Activated CD4-positive, alpha-beta T cell treated with anti-CD3 and anti-CD28 coated beads, Interleukin-2, amount 10 ng/mL, durations not matched to agents 7 days and 5 days (primary cell): ENCODE measurements around the gene ECE1. TPM values are rescaled to one million over a fixed set of nuclear protein-coding genes. Genes with fewer than 3 reads are reported as not detected.

Experiments
- CTCF ChIA-PET: fragments of 350-600 bp; sonication (Branson Sonifier 250); formaldehyde crosslinking; loops from one replicate; lab custom pipeline; 2021; ENCODE audit warnings: antibody characterized with exemption; lab: Charles Lee
- POLR2A ChIA-PET: fragments of 350-600 bp; sonication (Branson Sonifier 250); formaldehyde crosslinking; loops from one replicate; lab custom pipeline; 2021; ENCODE audit warnings: antibody characterized with exemption; lab: Charles Lee
- DNase-seq: peaks from one replicate; pipeline ENCODE4 v3.0.0-alpha.2; 2020
- H3K27ac Mint-ChIP-seq: one replicate; pipeline ENCODE4 v1.8.0; 2021; ENCODE audit warnings: mild to moderate bottlenecking, moderate library complexity, mixed read lengths
- H3K27me3 Mint-ChIP-seq: one replicate; pipeline ENCODE4 v1.8.0; 2021; ENCODE audit warnings: mixed read lengths
- H3K36me3 Mint-ChIP-seq: one replicate; pipeline ENCODE4 v1.8.0; 2021; ENCODE audit warnings: low read depth, mixed read lengths
- H3K4me1 Mint-ChIP-seq: one replicate; pipeline ENCODE4 v1.8.0; 2021; ENCODE audit warnings: mixed read lengths
- H3K4me3 Mint-ChIP-seq: one replicate; pipeline ENCODE4 v1.8.0; 2021; ENCODE audit warnings: mild to moderate bottlenecking, moderate library complexity, mixed read lengths
- H3K9me3 Mint-ChIP-seq: one replicate; pipeline ENCODE4 v1.8.0; 2021; ENCODE audit warnings: mixed read lengths
- total RNA-seq, 2 experiments: library from RNA; stranded (reverse); gene quantifications; one replicate each; pipeline ENCODE4 v1.2.3, GENCODE V29; 2021

The ECE1 gene
- total RNA-seq, 2 experiments from 2014 or later, result 101 to 107 TPM

DNA sequence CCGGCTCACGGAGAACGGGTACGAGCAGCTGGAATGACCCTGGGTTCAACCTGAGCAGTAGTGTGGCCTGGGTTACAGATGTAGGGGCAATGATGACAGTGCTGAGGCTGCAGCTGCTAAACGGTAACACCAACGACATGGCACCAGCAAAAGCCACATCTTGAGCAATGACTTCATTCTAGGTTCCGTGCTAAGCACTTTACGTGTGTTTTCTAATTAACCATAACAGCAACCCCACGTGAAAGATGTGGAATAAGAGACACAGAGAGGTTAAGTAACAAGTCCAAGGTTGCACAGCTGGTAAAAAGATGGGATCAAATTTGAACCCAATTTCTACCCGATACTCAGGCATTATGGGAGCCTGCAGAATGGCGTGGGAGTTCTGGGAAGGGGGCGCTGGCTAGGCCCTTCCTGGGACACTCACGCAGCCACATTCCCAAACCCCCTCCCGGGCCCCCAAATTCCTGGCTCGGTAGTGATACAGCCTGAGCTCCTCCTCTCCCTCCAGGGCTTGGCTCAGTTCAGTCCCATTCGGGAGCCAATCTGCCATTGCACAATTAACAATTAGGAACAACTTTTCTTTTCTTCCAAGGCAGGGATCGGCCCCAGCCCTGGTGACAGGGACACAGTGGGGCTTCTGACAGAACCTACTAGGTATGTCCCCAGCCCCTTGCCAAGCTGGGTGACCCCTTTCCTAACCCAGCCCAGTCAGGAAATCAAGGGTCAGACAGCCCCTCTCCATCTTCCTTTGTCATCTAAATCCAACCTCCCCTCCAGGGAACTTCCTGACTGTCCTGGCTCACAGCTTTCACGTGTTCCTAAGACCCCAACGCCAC, 23.8 kb upstream of the ECE1 start:
- Mint-ChIP-seq H3K27me3 (no peaks in the 10 kb centered on the region), H3K36me3 (peaks cover 18% of the 10 kb centered on the region), H3K27ac (no peak overlapping the region), H3K4me3 (no peak overlapping the region), H3K9me3 (peaks cover 4% of the 10 kb centered on the region), H3K4me1 (peaks cover 41% of the 10 kb centered on the region)
- ChIA-PET POLR2A (no interaction called here), CTCF (interaction anchor here (1.1 to 2.0 kb wide), 5 partner anchors 10 to 52 kb away, joined by 3 to 8 read pairs (median 4); no protein-coding TSS in a partner anchor)
- no peak for DNase-seq

DNA sequence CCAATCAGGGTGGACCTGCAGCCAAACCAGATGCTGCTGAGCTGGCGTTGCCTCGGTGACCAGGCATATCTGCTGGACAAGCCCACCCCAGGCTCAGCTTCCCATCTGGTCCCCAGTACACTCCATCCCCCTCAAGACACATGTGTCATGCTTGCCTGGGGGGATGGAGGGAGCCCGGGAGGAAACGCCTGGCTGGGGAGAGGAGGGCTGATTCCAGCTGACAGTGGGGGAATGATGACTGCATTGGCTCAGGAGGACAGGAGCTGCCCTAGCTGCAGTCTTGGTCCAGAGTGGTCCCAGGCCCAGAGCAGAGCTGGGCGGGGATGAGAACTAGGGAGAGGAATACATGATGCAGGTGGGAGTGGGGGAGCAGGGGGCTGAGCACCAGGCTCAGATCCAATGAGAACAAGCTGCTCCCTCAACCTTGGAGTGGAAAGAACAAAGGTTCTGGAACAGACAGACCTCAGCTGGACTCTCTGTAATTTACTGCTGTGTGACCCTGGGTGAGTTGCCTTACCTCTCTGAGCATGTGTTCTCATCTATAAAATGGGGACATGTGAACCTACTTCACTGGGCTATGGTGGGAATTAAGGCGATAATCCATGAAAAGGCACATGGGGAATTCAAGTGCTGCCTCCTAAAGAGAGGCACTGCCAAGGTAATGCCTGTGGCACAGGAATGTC, 23.1 kb upstream of the ECE1 start:
- CTCF ChIA-PET, result interaction anchor here (0.5 to 2.0 kb wide), 6 partner anchors 11 to 122 kb away, joined by 3 to 8 read pairs (median 4); no protein-coding TSS in a partner anchor
- POLR2A ChIA-PET, result no interaction called here
- Mint-ChIP-seq H3K27ac (no peak overlapping the region), H3K36me3 (peaks cover 18% of the 10 kb centered on the region), H3K4me3 (no peak overlapping the region), H3K9me3 (peaks cover 4% of the 10 kb centered on the region), H3K4me1 (peaks cover 46% of the 10 kb centered on the region), H3K27me3 (no peaks in the 10 kb centered on the region)
- no peak for DNase-seq

DNA sequence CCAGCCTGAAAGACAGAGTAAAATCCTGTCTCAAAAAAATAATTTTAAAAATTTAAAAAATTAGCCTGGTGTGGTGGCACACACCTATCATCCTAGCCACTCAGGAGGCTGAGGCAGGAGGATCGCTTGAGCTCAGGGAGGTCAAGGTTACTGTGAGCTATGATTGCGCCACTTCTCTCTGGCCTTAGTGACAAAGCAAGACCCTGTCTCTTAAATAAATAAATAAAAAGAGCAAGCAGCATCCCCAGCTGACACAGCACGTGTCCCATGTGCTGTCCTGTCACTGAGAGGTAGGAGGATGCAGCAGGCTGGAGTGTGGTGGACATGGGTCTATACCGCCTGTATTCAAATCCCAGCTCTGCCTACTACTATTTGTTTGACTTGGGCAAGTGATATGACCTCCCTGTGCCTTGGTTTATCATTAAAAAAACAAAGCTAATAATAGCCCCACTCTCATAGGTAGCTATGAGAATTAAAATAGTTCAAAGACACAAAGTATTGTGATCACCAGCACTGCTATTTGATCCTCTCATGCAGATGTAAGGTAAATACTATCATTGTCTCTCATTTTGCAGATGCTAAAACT, 22.2 kb upstream of the ECE1 start:
- H3K9me3 Mint-ChIP-seq, result peaks cover 4% of the 10 kb centered on the region
- ChIA-PET CTCF (interaction anchor here (0.5 to 2.0 kb wide), 8 partner anchors 11 to 1102 kb away, joined by 3 to 8 read pairs (median 3); no protein-coding TSS in a partner anchor), POLR2A (interaction anchor here (0.7 kb wide), 2 partner anchors 12 to 1030 kb away, joined by 3 to 4 read pairs; no protein-coding TSS in a partner anchor)
- peaks cover 16% of the 10 kb centered on the region for H3K36me3 Mint-ChIP-seq
- H3K4me3 Mint-ChIP-seq, result no peak overlapping the region
- no peak for DNase-seq
- no peak overlapping the region for H3K27ac Mint-ChIP-seq
- peaks cover 52% of the 10 kb centered on the region for H3K4me1 Mint-ChIP-seq
- H3K27me3 Mint-ChIP-seq, result no peaks in the 10 kb centered on the region

DNA sequence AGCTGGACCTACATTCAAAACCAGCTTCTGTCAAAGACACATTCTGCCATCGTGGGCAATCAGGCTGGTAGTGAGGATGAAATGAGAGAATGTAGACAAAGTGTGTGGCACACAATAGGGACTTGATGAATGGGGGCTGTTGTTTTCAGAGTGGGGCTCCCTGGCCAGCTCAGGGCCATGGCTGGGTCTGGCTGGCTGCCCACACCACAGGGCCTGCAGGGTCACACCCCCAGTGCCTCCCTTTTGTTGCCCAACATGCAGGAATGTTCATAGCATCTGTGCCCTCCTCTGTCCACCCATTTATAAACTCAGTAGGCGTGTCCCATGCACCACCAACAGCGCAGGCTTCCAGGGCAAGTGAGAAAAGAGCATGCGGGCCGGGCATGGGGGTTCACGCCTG, 20.8 kb upstream of the ECE1 start:
- Mint-ChIP-seq H3K36me3 (peaks cover 11% of the 10 kb centered on the region), H3K27me3 (no peaks in the 10 kb centered on the region), H3K4me3 (no peak overlapping the region), H3K4me1 (peaks cover 54% of the 10 kb centered on the region), H3K9me3 (peaks cover 4% of the 10 kb centered on the region), H3K27ac (no peak overlapping the region)
- ChIA-PET POLR2A (no interaction called here), CTCF (interaction anchor here (0.6 to 1.5 kb wide), 4 partner anchors 10 to 20 kb away, joined by 4 to 5 read pairs (median 4); no protein-coding TSS in a partner anchor)
- no peak for DNase-seq

DNA sequence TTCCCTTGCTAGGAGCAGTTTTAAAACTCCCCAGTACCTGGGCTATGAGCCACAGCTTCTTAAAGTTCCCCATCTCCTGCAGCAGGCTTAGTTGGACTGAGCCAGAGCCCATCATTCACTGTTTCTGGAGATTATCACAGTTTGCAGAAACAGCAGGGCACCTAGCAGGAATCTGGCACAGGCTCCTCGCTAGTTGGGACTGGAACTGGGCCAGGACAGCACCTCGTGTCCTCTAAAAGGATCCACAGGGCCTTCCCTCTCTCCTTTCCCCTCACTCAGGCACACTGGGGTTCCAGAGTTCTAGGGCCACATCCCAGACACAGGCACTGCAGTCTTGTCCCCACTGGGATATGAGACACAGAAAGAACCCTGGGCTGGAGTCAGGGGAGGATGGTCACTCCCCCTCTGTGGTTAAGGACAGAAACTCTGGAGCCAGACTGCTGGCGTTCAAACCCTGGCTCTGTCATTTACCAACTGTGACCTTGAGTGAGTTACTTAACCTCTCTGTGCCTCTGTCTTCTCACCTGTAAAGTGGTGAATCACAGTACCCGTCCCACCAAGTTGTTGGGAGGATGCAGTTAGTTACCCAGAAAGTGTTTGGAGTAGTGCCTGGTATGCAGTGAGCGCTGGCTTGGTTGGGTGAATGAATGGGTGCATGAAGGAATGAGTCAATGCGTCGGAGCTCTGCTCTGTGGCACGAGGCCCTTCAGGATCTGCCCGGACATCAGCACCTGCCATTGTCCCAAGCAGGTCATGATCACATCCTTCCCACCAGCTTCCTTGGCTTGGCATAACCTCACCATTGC, 18.8 kb upstream of the ECE1 start:
- no peaks in the 10 kb centered on the region for H3K27me3 Mint-ChIP-seq
- DNase-seq, result no peak
- H3K9me3 Mint-ChIP-seq, result peaks cover 4% of the 10 kb centered on the region
- peaks cover 11% of the 10 kb centered on the region for H3K36me3 Mint-ChIP-seq
- CTCF ChIA-PET, result interaction anchor here (0.6 to 0.7 kb wide), 4 partner anchors 22 to 423 kb away, joined by 3 to 4 read pairs (median 4); no protein-coding TSS in a partner anchor
- POLR2A ChIA-PET, result no interaction called here
- peaks cover 63% of the 10 kb centered on the region for H3K4me1 Mint-ChIP-seq
- H3K4me3 Mint-ChIP-seq, result no peak overlapping the region
- no peak overlapping the region for H3K27ac Mint-ChIP-seq

DNA sequence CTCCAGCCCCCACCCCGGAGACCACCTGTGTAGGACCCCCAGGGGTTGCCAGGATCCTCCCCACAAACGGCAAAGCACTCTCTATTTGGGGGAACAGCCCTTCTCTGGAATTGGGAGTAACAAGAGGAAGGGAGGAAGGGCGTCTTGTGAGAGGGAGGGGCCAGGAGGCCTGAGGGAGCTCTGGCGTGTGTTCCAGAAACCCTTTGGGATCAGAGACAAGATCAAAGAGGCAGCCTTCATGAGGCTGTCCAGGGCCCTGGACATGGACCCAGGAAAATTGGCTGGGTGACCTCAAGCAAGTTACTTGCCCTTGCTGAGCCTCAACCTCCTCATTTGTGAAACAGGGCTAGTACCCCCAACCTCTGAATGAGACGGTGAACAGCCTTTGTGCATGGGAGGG, 18.1 kb upstream of the ECE1 start:
- H3K9me3 Mint-ChIP-seq, result peaks cover 4% of the 10 kb centered on the region
- H3K4me3 Mint-ChIP-seq, result no peak overlapping the region
- ChIA-PET POLR2A (no interaction called here), CTCF (interaction anchor here (0.6 to 0.7 kb wide), 2 partner anchors 29 to 424 kb away, joined by 3 to 4 read pairs; no protein-coding TSS in a partner anchor)
- peaks cover 11% of the 10 kb centered on the region for H3K36me3 Mint-ChIP-seq
- H3K27ac Mint-ChIP-seq, result peak overlapping the region; percentile 74
- H3K27me3 Mint-ChIP-seq, result no peaks in the 10 kb centered on the region
- peaks cover 59% of the 10 kb centered on the region for H3K4me1 Mint-ChIP-seq
- DNase-seq, result no peak

DNA sequence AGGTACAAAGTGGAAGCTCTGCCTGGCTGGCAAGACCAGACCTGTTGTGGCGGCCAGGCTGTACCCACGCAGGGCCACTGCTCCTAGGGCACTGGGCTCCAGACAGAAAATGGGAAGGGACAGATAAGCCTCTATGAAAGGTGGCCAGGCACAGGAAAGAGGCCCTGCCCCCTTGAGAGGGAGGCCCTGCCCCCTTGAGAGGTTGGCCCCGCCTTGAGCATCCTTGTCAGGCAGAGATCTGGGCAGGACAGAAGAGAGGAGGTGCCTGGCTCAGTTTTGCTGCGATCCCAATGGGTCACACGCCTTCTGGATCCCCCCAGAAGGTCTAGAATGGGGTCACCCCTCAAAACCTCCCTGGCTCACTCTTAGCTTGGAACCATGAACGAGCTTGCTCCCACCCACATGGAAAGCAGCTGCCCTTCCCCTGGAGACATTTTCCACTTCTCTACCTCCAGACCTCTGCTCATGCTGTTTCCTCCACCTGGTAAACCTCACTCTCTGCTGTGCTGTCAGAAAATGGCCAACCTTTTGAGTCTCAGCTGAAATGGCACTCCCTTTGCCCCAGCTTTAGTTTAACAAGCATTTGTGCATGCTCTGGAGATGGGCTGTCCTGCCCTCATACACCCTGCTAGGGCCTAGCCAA, 17.5 kb upstream of the ECE1 start:
- Mint-ChIP-seq H3K4me3 (no peak overlapping the region), H3K27me3 (no peaks in the 10 kb centered on the region), H3K27ac (peak overlapping the region; percentile 74), H3K9me3 (peaks cover 4% of the 10 kb centered on the region), H3K36me3 (peaks cover 11% of the 10 kb centered on the region), H3K4me1 (peaks cover 60% of the 10 kb centered on the region)
- peak; percentile 27 for DNase-seq
- CTCF ChIA-PET, result interaction anchor here (0.6 kb wide), 1 partner anchor 425 kb away, joined by 3 read pairs; no protein-coding TSS in a partner anchor
- POLR2A ChIA-PET, result no interaction called here

DNA sequence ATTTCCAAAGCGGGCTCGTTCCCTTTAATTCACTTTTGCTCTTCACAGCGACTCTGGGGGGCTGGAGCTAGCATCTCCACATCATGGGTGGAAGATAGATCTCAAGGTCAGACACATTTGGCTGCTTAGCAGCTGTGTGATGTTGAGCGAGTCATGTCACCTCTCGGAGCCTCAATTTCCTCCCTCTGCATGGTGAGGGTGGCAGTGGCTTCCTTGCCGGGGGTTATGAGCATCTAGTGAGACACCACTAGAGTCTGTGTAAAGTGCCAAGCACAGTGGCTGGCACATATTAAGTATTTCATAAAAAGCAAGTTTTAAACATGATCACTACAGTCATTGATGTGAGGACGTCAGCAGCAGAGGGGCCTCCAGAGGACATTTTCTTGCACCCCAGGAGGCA, 16.9 kb upstream of the ECE1 start:
- Mint-ChIP-seq H3K27ac (peak overlapping the region; percentile 37), H3K36me3 (peaks cover 11% of the 10 kb centered on the region), H3K27me3 (no peaks in the 10 kb centered on the region), H3K9me3 (peaks cover 4% of the 10 kb centered on the region), H3K4me3 (no peak overlapping the region), H3K4me1 (peaks cover 63% of the 10 kb centered on the region)
- ChIA-PET CTCF (no interaction called here), POLR2A (no interaction called here)
- DNase-seq, result no peak

DNA sequence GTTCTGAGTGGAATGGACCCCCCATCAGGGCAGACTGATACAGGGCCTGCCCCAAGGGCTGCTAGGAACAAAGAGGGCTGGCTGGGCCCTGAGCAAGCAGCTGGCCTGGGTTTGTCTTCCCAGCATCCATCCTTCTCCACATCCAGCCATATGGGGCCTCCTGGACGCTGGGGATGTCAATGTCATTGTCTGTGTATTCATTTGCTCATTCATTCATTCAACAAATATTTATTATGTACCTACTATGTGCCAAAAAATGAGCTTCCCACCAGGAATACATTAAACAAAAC, 15.6 kb upstream of the ECE1 start:
- H3K27me3 Mint-ChIP-seq, result no peaks in the 10 kb centered on the region
- peaks cover 4% of the 10 kb centered on the region for H3K9me3 Mint-ChIP-seq
- DNase-seq, result no peak
- H3K36me3 Mint-ChIP-seq, result peaks cover 8% of the 10 kb centered on the region
- no peak overlapping the region for H3K4me3 Mint-ChIP-seq
- ChIA-PET CTCF (interaction anchor here (0.6 to 0.9 kb wide), 2 partner anchors 50 to 144 kb away, joined by 3 to 5 read pairs; no protein-coding TSS in a partner anchor), POLR2A (interaction anchor here (0.6 kb wide), 1 partner anchor 12 kb away, joined by 3 read pairs; no protein-coding TSS in a partner anchor)
- peaks cover 64% of the 10 kb centered on the region for H3K4me1 Mint-ChIP-seq
- peak overlapping the region; percentile 46 for H3K27ac Mint-ChIP-seq

DNA sequence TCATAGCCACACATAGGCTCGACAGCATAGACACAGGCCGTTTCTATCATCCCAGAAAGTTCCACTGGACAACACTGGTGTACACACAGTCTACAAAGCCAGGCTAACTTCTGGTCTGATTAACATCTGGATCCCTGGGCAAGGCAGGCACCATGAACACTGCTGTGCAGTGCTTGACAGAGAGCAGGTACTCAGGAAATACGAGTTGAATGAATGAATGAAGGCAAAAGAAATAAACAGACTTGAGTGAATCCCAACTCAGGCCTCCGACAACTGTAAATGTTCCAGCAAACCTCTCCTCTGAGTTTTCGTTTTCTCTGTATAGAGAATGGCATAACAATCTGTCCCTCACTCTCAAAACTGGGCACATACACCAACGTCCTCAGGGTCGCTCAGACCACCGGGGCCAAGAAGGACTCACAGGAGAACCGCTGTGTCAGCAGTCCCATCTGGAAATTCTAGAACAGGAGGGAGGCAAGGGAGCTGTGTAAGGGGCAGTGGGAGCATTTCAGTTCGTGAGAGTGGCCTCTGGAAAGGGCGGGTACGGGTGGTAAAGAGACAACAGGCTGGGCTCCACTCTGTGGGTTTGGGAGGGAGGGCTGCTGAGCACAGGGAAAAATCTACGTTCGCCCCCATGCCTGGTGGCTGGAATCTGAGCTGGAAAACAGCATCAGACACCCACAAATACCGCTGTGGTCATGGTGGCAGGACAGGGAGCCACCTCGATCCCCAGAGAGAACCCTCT, 15.1 kb upstream of the ECE1 start:
- ChIA-PET CTCF (interaction anchor here (0.6 kb wide), 1 partner anchor 144 kb away, joined by 5 read pairs; no protein-coding TSS in a partner anchor), POLR2A (interaction anchor here (0.6 kb wide), 1 partner anchor 12 kb away, joined by 3 read pairs; no protein-coding TSS in a partner anchor)
- Mint-ChIP-seq H3K27ac (peak overlapping the region; percentile 38), H3K27me3 (no peaks in the 10 kb centered on the region), H3K36me3 (peaks cover 3% of the 10 kb centered on the region), H3K4me1 (peaks cover 64% of the 10 kb centered on the region), H3K9me3 (no peaks in the 10 kb centered on the region), H3K4me3 (no peak overlapping the region)
- no peak for DNase-seq

DNA sequence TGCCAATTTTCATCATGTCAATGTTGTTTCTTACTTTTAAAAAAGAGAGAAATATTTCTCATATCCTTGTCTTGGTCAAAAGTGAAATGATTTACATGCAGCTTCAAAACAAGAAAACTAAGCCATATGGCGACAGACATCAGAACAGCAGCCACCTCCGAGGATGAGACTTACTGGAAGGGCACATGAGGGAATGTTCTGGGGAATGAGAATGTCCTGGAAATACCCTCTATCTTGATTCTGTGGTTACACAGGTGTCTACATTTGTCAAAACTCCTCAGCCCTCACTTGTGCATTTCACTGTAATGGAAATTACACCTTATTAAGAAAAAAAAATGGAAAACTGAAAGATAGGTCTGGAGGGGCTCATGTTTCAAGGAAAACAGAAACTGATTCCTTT, 14.2 kb upstream of the ECE1 start:
- H3K4me3 Mint-ChIP-seq, result no peak overlapping the region
- DNase-seq, result no peak
- H3K36me3 Mint-ChIP-seq, result no peaks in the 10 kb centered on the region
- POLR2A ChIA-PET, result no interaction called here
- peaks cover 67% of the 10 kb centered on the region for H3K4me1 Mint-ChIP-seq
- CTCF ChIA-PET, result interaction anchor here (0.6 kb wide), 2 partner anchors 18 to 222 kb away, joined by 3 read pairs; no protein-coding TSS in a partner anchor
- H3K27ac Mint-ChIP-seq, result peak overlapping the region; percentile 38
- H3K9me3 Mint-ChIP-seq, result no peaks in the 10 kb centered on the region
- no peaks in the 10 kb centered on the region for H3K27me3 Mint-ChIP-seq
